ENCODE measurements around the gene SH3GL2.

The SH3GL2 gene

GRCh38 chr9:17578911-17579793 is at the start of gene SH3GL2:
Gene SH3GL2 (plus strand): TSS chr9:17579066.
- DNase-seq (ENCODE audit: low read depth, low spot score) = peak; percentile 63

GRCh38 chr9:17531642-17532254 is 47.1 kb upstream of the SH3GL2 start:
- no peak for DNase-seq (ENCODE audit: low read depth, low spot score)

- DNase-seq (ENCODE audit: low read depth, low spot score) = no peak
Measured at GRCh38 chr9:17532461-17532860, 46.4 kb upstream of the SH3GL2 start.

- DNase-seq (ENCODE audit: low read depth, low spot score) = no peak
Measured at GRCh38 chr9:17535176-17535575, 43.7 kb upstream of the SH3GL2 start.

GRCh38 chr9:17536027-17536426 is 42.8 kb upstream of the SH3GL2 start:
- DNase-seq (ENCODE audit: low read depth, low spot score) = no peak

GRCh38 chr9:17551023-17551422 is 27.8 kb upstream of the SH3GL2 start:
- DNase-seq (ENCODE audit: low read depth, low spot score) = no peak

GRCh38 chr9:17555362-17556054 is 23.4 kb upstream of the SH3GL2 start:
- no peak for DNase-seq (ENCODE audit: low read depth, low spot score)

- no peak for DNase-seq (ENCODE audit: low read depth, low spot score)
Measured at GRCh38 chr9:17556255-17556654, 22.6 kb upstream of the SH3GL2 start.

- no peak for DNase-seq (ENCODE audit: low read depth, low spot score)
Measured at GRCh38 chr9:17556935-17557334, 21.9 kb upstream of the SH3GL2 start.

GRCh38 chr9:17571825-17572224 is 7.0 kb upstream of the SH3GL2 start:
- no peak for DNase-seq (ENCODE audit: low read depth, low spot score)

GRCh38 chr9:17574342-17574741 is 4.5 kb upstream of the SH3GL2 start:
- no peak for DNase-seq (ENCODE audit: low read depth, low spot score)

GRCh38 chr9:17578577-17578910 is 322 bp upstream of the SH3GL2 start:
- DNase-seq (ENCODE audit: low read depth, low spot score) = no peak

GRCh38 chr9:17580119-17580518 is 1.3 kb downstream of the SH3GL2 start:
- no peak for DNase-seq (ENCODE audit: low read depth, low spot score)

GRCh38 chr9:17587113-17587512 is 8.2 kb downstream of the SH3GL2 start:
- no peak for DNase-seq (ENCODE audit: low read depth, low spot score)

GRCh38 chr9:17588395-17588794 is 9.5 kb downstream of the SH3GL2 start:
- DNase-seq (ENCODE audit: low read depth, low spot score) = no peak

- no peak for DNase-seq (ENCODE audit: low read depth, low spot score)
Measured at GRCh38 chr9:17588941-17589340, 10.1 kb downstream of the SH3GL2 start.

GRCh38 chr9:17589771-17590170 is 10.9 kb downstream of the SH3GL2 start:
- no peak for DNase-seq (ENCODE audit: low read depth, low spot score)

GRCh38 chr9:17594961-17595360 is 16.1 kb downstream of the SH3GL2 start:
- no peak for DNase-seq (ENCODE audit: low read depth, low spot score)

GRCh38 chr9:17597977-17598376 is 19.1 kb downstream of the SH3GL2 start:
- no peak for DNase-seq (ENCODE audit: low read depth, low spot score)

- no peak for DNase-seq (ENCODE audit: low read depth, low spot score)
Measured at GRCh38 chr9:17600962-17601593, 22.2 kb downstream of the SH3GL2 start.

- DNase-seq (ENCODE audit: low read depth, low spot score) = no peak
Measured at GRCh38 chr9:17604556-17604955, 25.7 kb downstream of the SH3GL2 start.

GRCh38 chr9:17609312-17610005 is 30.6 kb downstream of the SH3GL2 start:
- DNase-seq (ENCODE audit: low read depth, low spot score) = no peak

All from iPS DF 19.7 (cell line).